GM13977 (cell line): ENCODE results near the gene FGFRL1.
A peak's percentile ranks its signal among the peaks of the same experiment; 100 is the strongest.

Experiments used
- DNase-seq: peaks from one replicate; pipeline ENCODE4 v3.0.0; 2012; ENCODE audit warnings: low spot score
- CTCF ChIP-seq: IDR thresholded peaks from 2 replicates; pipeline ENCODE4 v1.5.1; 2012; ENCODE audit warnings: mild to moderate bottlenecking, control low read depth; ENCODE audit not compliant: insufficient read depth; ENCODE audit errors: extremely low read depth, missing control alignments
- in situ Hi-C: fragments of 300-500 bp; cut with MboI; formaldehyde crosslinking; loops from one replicate; pipeline ENCODE4 v1.12.0; 2022; ENCODE audit warnings: low sequenced_read_pairs, low pct_unique_long_range_greater_than_20kb, mixed read lengths, inconsistent platforms; ENCODE audit not compliant: unreplicated experiment

The FGFRL1 gene

GRCh38 chr4:1061056-1061700 is 49.8 kb downstream of the FGFRL1 start:
- in situ Hi-C loops: no loop called here
- TF ChIP-seq CTCF: no peak
- DNase-seq: no peak

- no peak for DNase-seq
- in situ Hi-C loops: no loop called here
- TF ChIP-seq CTCF: no peak
These were observed 50.3 kb downstream of the FGFRL1 start for GRCh38 chr4:1061760-1062159.

- TF ChIP-seq CTCF: no peak
- in situ Hi-C loops: no loop called here
- DNase-seq: no peak
These were observed 51.0 kb downstream of the FGFRL1 start for GRCh38 chr4:1062419-1062818.

GRCh38 chr4:1065732-1066131 is 54.3 kb downstream of the FGFRL1 start:
- DNase-seq: no peak
- TF ChIP-seq CTCF: no peak
- in situ Hi-C loops: no loop called here

- no peak for TF ChIP-seq CTCF
- no peak for DNase-seq
- in situ Hi-C loops: no loop called here
These were observed 58.0 kb downstream of the FGFRL1 start for GRCh38 chr4:1069394-1069793.

GRCh38 chr4:1072830-1073446 is 61.5 kb downstream of the FGFRL1 start:
- peak; percentile 61 for TF ChIP-seq CTCF
- DNase-seq: peak; percentile 72
- in situ Hi-C loops: no loop called here
